Dedifferentiated amniotic fluid mesenchymal stem cell (primary cell): ENCODE measurements around the gene HIBCH.
A peak's percentile ranks its signal among the peaks of the same experiment; 100 is the strongest.
"Not testable (repeated sequence)": the region's sequence is repeated elsewhere in the genome, so short reads cannot be mapped to it uniquely, and the experiment has no call there.

Experiments used
- DNase-seq: peaks from one replicate; pipeline ENCODE4 v3.0.0-alpha.2; 2016; ENCODE audit errors: extremely low spot score

HIBCH gene

DNA sequence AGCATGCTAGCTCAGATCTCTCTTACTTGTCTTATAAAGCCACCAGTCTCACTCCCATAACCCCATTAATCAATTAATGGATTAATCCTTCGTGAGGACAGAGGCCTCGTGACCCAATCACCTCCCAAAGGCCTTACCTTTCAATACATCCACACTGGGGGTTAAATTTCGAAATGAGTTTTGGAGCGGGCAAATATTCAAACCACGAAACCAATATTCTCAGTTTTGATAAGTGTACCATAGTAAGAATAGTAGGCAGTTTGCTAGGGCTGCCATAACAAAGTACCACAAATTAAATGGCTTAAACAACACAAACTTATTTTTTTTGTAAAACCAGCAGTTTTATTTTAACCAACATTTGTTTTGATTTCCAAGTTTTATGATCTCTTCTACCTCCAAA lies 15.2 kb downstream of the HIBCH start:
- DNase-seq: no peak

DNA sequence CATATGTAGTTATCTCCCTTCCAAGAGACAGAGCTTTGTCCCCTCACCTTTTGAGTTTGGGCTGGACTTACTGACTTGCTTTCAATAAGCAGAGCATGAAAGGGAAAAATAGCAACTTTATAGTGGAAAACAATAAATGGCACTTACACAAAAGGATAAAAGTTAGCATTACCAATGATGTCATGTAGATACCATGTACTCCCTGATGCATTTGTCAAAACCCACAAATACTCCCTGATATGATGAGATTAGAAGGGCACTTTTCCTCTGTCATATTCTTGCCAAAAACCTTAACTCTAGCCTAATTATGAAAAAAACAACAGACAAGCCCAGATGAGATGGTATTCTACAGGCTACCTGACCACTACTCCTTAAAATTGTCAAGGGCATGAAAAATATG lies 16.0 kb downstream of the HIBCH start:
- DNase-seq: no peak

DNA sequence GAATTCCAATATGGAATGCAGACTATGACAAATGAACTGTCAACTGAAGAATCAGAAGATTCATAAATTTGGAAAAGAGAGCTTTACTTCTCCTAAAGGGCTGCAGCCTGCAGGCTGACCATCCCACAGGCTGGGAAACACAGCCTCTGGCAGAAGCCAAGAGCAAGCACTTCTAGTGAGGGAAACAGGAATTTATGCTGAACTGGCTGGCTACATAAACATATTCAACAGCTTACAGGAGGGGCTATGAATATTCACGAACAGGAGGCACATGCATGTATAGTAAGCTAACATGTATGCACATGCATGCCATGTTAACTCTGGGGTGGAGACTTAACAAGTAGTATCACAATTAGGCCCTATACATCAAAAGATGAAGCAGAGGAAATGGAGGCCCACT lies 17.6 kb downstream of the HIBCH start:
- no peak for DNase-seq

DNA sequence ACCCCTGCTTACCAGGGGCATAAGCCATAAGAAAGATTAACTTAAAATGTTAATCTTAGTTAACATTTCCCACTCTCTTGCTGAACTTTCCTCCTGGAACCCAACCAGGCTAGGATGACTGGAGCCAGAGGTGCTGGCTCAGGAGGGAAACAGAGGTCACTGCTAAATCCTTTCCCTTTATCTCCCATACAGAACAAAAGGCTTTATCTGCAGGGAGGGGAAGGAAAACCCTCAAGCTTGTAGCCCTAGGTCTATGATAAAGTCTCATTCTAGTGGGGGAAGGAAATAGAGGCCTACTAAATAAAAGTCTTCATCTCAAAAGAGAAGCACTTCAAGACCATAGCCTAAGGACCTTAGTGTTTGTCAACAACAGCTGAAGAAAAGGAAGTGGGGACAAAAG lies 18.6 kb downstream of the HIBCH start:
- DNase-seq: no peak

DNA sequence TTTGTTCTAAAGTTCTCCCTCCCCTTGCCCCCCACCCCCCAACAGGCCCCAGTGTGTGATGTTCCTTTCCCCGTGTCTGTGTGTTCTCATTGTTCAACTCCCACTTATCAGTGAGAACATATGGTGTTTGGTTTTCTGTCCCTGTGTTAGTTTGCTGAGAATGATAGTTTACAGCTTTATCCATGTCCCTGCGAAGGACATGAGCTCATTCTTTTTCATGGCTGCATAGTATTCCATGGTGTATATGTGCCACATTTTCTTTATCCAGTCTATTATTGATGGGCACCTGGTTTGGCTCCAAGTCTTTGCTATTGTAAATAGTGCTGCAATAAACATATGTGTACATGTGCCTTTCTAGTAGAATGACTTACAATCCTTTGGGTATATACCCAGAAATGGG lies 21.7 kb downstream of the HIBCH start:
- DNase-seq: not testable (repeated sequence)

DNA sequence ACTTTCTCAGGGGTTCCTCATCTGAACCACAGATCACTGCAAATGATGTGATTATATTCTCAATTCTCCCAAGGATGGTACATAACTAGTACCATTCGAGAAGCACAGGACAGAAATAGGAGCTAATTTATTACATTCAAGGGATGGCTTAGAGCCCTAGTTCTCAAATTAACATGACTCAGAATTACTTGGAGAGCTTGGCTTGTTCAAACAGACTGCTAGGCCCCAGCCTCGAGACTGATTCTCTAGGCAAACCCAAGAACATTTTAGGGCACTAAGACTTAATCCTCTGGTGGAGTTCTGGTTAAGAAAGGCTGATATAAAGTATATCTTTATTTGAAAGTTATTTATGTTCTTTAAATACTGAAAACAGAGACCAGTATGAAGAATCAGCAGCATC lies 35.8 kb downstream of the HIBCH start:
- DNase-seq: no peak

DNA sequence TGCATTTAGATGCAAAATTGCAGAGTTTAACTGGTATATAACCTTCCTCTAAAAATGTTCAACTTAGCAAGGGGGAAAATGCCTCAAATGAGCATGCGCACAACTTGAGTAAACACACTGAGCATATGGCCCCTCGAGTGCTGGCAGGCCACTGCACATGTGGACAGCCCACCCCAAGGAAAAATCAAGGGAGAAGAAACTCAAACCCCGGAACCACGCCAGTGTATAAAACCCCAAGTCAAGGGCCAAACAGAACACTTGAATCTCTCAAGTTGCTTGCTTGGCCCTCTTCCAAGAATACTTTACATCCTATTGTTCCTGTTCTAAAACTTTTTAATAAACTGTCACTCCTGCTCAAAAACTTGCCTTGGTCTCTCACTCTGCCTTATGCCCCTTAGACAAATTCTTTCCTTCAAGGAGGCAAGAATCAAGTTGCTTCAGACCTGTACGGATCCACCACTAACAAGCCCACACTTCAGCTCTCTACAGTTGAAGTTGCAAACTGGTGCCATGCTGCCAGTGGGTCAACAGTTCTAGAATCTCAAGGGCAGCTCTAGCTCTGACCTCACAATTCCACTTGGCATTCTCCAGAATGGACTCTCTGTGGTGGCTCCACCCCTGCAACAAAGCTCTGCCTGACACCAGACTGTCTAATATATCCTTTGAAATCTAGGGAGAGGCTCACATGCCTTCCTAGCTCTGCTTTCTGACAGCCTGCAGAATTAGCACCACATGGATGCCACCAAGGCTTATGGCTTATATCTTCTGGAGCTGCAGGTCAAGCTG lies 38.9 kb downstream of the HIBCH start:
- DNase-seq: no peak

DNA sequence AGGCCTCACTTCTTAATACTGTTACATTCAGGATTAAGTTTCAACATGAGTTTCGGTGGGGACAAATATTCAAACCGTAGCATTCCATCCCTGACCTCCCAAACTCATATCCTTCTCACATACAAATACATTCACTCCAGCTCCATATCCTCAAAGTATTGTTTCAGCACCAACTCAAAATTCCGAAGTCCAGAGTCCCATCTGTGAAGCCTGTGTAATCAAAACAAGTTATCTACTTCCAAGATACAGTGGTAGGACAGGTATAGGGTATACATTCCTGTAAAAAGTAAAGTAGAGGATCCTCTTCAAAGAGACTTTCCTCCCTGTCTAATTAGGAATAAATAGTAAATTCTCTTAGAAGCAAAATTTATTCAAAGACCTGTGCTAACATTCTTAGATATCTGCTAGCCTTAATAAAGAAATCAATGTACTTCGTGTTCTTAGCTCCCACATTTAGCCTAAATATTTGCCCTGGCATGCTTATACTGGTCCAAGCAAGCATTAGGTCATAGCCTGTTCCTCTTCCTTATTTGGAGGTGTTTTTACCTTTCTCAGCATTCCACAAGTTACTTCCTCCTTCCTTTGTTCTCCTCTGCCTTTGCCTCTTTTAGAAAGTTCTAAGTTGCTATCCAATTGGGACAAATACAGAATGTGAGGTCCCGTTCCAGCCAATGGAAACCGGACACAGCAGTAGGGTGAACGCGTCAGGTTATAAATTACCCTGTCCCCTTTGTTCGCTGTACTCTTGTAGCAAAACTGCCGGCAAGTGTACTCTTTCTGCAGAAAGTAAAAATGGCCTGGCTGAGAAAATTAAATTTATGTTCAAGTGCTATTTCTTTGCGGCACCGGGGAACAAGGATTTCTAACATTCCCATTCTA lies 40.1 kb downstream of the HIBCH start:
- DNase-seq: not testable (repeated sequence)

DNA sequence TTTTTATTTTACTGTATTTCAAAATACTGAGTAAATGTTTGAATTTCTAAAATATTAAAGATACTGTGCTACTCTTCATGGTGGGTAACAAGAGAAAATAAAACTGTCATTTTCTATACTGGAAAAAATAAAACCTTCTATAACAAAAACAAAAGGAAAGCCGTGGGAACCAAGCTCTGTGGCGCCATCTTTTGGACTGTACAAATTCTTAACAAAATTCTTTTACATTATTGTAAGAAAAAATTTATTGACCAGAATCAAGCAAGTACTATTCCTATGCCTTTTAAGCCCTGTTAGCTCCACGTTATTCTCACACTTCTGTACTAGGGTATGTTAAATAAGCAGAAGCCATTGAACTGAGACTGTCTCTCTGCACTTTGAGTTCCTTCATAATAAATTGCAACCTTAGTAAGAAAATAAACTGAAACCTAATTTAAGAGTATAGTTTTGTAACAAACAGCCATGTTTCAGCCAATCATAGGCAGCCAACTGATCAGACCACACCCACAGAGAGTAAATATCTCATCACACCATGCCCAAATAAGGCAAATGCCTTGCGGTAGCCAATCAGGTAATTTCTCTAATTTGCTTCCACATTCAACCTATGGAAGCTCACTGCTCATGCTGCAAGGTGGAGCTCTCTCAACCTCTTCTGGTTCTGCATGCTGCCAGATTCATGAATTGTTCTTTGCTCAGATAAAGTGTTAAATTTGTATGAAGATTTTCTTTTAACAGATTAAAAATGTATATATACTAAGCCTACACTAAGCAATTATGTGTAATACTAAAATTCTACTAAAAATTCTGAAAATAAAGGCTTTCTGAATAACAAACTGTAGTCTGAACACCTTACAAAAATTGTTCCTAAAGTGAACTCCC lies 42.2 kb downstream of the HIBCH start:
- DNase-seq: peak; percentile 28

DNA sequence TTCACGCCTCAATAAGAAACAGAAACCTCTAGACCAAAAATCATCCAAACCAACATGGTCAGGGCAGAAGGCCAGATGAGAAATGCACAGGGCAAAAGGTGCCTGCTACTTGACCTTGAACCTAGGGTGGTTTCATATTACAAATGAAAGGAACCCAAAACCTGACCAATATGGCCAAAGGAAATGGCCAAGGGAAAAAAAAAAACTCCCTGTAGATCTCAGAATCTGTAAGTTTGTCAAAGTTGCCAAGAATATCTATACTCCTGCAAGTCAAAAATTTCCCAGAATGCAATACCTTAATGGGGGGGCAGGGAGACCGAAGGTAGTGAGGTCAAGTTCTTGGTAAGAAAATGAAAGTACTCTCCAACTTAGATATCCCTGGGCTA lies 47.2 kb downstream of the HIBCH start:
- no peak for DNase-seq

DNA sequence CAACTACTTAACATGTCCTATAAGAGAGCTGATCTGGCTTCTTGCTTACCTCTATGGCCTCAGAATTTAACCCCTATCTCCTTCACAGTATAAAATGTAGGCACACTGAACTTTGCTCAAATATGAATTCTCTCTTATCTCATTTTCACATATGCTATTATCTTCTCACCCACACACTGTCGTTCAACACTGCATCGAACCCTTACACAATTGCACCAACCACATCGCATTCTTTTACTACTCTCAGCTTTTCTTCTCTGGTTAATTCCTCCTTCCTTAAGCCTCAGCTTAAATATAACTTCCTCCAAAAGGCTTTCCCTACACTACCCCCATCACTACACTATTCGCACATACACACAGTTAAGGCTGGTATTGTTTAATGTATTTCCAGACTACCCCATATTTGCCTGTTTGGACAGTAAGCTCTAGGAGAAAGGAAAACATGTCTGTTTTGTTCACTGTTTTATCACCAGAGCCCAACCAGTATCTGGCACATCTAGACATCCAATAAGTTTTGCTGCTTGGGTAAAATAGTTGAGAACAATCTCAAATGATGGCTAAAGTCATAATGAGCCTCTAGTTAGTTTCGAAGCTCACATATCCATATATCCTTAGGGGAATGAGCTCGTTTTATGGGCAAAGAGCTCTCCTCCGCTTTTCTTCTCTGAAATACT lies 47.7 kb downstream of the HIBCH start:
- no peak for DNase-seq

DNA sequence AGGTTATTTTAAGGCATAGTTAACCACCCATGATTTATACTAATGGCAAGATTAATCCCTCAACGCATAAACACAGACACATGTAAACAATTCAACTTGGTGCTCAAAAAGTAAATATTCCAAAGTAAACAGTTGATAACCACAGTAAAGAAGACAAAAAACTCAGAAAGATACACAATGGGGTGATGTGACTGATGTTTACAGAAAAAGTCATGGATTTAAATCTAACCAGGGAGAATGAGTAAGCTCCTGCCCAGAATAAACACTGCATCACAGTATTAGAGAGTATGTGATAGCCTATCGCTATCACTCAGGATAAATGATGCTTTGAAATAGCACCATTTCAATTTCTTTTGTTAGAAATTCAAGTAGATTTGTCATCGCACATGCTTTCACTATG lies 49.3 kb downstream of the HIBCH start:
- DNase-seq: no peak

DNA sequence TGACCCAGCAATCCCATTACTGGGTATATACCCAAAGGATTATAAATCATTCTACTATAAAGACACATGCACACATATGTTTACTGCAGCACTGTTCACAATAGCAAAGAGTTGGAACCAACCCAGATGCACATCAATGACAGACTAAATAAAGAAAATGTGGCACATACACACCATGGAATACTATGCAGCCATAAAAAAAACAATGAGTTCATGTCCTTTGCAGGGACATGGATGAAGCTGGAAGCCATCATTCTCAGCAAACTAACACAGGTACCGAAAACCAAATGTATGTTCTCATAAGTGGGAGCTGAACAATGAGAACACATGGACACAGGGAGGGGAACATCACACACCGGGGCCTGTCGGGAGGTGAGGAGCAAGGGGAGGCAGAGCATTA lies 49.9 kb downstream of the HIBCH start:
- not testable (repeated sequence) for DNase-seq

DNA sequence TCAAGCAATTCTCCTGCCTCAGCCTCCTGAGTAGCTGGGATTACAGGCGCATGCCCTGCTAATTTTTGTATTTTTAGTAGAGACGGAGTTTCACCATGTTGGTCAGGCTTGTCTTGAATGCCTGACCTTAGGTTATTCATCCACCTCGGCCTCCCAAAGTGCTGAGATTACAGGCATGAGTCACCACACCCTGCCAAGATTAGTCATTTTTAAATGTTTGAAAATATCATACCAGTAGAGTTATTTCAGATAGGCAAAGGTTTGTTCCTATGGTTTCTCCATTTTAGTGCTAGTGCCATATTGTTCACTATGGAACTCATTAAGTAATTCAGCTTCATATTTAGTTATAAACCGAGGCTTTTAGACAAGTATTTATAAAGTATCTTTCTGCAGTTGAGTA lies 52.3 kb downstream of the HIBCH start:
- no peak for DNase-seq

DNA sequence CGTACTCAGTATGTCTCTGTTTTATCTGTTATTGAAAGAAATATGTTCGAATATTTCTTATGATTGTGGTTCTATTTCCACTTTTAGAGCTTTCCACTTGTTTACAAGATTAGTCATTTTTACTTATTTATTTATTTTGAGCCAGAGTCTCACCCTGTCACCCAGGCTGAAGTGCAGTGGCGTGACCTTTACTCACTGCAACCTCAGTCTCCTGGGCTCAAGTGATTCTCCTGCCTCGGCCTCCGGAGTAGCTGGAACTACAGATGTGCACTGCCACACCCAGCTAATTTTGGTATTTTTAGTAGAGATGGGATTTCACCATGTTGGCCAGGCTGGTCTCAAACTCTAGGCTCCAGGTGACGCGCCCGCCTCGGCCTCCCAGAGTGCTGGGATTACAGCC lies 53.3 kb downstream of the HIBCH start:
- DNase-seq: no peak

DNA sequence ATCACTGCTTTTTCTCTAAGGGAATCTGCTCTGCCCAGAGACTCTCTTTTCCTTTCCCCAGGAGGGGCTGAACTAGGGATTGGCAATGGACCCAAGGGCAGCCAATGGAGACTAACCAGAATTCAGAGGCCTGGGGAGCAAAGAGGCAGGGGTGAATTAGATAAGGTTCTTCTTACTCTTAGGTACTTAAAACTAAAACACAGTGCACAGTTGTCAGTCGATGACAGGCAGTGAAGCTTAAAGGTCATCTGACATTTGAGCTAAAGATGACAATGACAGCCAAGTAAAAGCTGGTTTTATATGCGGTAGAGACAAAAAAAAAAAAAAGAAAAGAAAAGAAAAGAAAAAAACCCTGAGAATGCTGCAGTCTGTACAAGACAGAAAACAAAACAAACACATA lies 57.8 kb downstream of the HIBCH start:
- no peak for DNase-seq

DNA sequence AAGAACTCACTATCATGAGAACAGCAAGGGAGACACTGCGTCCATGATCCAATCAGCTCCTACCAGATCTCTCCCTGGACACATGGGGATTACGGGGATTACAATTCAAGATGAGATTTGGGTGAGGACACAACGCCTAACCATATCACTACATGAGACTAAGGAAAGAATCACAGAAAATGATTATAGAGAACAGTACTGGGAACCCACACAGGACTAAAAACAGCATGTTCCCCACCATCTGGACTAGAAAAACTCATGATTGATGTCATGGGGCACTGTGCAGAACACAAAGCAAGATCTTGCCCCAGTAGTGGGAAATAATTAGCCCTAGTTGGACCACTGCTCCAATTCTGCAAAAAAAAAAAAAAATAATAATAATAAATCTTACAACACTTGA lies 63.5 kb downstream of the HIBCH start:
- no peak for DNase-seq

DNA sequence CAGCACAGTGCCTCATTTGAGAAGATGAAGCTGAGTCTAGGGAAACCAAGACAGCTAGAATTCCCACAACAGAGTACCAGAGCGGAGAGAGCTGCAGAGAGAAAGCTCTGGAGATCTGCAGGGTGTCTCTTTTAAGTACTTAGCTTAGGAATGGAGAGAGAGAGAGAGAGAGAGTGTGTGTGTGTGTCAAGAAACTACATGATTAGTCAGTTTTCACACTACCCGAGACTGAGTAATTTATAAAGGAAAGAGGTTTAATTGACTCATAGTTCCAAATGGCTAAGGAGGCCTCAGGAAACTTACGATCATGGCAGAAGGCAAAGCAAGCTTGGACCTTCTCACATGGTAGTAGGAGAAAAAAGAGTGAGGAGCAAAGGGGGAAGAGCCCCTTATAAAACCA lies 64.0 kb downstream of the HIBCH start:
- no peak for DNase-seq

DNA sequence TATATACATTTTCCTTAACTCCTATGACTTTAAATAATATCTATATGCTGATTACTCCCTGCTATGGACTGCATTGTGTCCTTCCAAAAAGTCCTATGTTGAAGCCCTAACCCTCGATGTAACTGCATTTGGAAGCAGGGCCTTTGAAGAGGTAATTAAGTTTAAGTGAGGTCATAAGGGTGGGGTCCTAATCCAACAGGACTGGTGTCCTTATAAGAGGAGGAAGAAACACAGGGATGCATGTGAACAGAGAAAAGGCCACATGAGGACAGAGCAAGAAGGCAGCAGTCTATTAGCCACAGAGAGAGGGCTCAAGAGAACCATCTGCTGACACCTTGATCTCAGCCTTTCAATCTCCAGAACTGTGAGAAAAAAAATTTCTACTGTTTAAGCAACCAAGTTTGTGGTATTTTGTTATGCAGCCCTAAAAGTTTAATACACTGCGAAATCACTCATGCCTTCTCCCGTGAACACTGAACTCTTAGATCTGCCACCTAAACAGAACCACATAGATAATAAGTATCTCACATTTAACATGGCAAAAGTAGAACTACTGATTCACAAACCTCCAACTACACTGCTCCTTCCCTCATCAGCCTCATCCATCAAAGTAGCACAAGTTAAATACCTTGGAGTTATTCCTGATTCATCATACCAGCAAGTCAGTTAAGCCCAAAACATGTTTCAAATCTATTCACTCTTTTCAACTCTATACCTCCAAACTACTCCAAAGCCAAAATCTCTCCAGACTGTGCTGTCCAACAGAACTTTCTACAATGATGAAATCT lies 65.4 kb downstream of the HIBCH start:
- DNase-seq: no peak

DNA sequence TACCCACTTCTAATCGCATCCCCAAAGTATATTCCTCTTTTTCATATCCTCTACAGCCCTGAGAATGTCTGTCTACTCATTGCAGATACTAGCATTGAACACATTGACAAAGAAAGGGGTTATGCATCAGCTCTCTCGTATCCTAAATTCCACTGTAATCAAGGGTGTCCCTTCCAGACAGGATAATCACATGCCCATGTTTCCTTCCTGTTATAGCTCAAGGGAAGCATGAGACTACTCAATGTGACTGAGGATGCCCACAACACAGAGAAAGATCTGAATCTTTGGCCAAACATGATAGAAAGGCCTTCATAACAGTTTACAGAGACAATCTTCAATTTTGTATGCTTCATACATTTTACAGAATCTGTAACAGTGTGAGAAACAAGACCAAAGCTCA lies 69.2 kb downstream of the HIBCH start:
- DNase-seq: no peak

DNA sequence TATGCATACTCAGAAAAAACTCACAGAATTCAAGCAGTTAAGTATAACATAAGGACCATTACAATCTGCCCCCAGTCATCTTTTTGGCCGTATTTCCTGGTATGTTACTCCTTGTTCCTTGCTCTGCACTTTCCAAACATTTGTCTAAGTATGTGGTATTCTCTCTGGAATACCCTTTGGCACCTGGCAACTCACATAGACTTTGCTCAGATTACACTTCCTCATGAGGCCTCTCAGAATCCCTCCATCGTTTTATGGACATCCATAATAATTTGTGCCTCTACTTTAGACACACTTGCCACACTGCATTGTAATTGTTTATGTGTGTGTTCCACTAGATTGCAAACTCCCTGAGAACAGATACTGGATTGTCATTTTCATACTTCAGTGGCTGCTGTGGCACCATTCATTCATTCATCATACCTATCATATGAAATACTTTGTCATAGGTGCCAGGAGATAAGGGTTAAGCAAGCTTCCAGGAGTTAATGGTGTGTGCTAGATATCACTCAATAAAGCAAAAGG lies 84.0 kb downstream of the HIBCH start:
- DNase-seq: no peak
